Measurements from ENCODE around the gene IGF1.

Gene IGF1

DNA sequence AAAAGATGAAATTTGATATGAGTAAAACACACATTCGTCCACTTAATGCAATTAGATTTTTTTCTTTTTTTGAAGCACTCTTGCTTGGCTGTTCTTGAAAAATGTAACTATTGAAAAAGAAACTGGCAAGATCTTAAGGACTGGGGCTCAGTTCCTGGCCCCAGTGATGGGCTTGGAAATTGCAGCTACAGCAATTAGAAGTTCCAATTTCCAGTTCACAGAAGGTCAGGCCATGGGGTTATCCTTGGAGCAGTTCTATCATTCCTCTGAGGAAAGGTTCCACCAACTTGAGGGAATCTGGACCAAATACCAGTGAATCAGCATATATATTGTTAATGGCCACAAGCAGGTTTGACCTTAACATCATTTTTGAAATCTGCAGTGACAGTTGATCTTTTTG, 18.9 kb downstream of the IGF1 start:
- no peaks in the 10 kb centered on the region for H3K4me1 ChIP-seq (ENCODE audit: low read length)
- no peak overlapping the region for H3K4me2 ChIP-seq (ENCODE audit: low read length)
- no peak overlapping the region for H3K9ac ChIP-seq (ENCODE audit: low read length)
- H2AFZ ChIP-seq (ENCODE audit: low read depth, low read length) = no peak overlapping the region
- no peaks in the 10 kb centered on the region for H4K20me1 ChIP-seq (ENCODE audit: insufficient read depth, low read length)
- H3K36me3 ChIP-seq (replicated peaks; ENCODE audit: low read depth, low read length) = no peaks in the 10 kb centered on the region
- H3K79me2 ChIP-seq (ENCODE audit: low read length) = no peaks in the 10 kb centered on the region
- H3K27ac ChIP-seq (ENCODE audit: low read length) = no peak overlapping the region
- no peaks in the 10 kb centered on the region for H3K27me3 ChIP-seq (ENCODE audit: low read depth, low read length)
- no peak overlapping the region for H3K4me3 ChIP-seq (ENCODE audit: low read length)
- no peaks in the 10 kb centered on the region for H3K9me3 ChIP-seq (ENCODE audit: insufficient read depth, low read length)
- no peak for TF ChIP-seq EZH2phosphoT487 (IDR thresholded peaks at IDR 0.05; ENCODE audit: low read depth)
- TF ChIP-seq, protein P1, sequence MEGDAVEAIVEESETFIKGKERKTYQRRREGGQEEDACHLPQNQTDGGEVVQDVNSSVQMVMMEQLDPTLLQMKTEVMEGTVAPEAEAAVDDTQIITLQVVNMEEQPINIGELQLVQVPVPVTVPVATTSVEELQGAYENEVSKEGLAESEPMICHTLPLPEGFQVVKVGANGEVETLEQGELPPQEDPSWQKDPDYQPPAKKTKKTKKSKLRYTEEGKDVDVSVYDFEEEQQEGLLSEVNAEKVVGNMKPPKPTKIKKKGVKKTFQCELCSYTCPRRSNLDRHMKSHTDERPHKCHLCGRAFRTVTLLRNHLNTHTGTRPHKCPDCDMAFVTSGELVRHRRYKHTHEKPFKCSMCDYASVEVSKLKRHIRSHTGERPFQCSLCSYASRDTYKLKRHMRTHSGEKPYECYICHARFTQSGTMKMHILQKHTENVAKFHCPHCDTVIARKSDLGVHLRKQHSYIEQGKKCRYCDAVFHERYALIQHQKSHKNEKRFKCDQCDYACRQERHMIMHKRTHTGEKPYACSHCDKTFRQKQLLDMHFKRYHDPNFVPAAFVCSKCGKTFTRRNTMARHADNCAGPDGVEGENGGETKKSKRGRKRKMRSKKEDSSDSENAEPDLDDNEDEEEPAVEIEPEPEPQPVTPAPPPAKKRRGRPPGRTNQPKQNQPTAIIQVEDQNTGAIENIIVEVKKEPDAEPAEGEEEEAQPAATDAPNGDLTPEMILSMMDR (IDR thresholded peaks at IDR 0.05; ENCODE audit: low read depth, low read length) = no peak

DNA sequence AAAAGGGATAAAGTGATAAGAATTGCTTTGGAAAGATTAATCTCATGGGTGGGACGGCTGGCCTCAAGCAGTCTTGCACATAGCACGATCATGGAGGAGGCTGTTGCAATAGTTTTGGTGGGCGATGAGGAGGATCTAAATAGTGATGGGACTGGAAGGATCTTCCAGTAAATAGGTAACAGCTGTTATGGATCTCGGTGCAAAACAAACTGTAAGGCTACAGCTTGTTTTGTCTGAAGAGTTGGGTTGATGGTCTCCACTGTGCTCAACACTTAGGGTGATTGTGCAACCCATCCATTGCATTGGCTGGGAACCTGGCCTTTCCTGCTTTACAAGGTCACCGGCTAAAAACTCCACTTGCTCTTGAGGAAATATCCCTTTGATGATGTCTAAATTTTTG, 21.0 kb downstream of the IGF1 start:
- Histone ChIP-seq H3K27ac (ENCODE audit: low read length) (no peak overlapping the region), H2AFZ (ENCODE audit: low read depth, low read length) (no peak overlapping the region), H3K4me1 (ENCODE audit: low read length) (no peaks in the 10 kb centered on the region), H3K79me2 (ENCODE audit: low read length) (no peaks in the 10 kb centered on the region), H3K27me3 (ENCODE audit: low read depth, low read length) (no peaks in the 10 kb centered on the region), H3K4me2 (ENCODE audit: low read length) (no peak overlapping the region), H3K4me3 (ENCODE audit: low read length) (no peak overlapping the region), H4K20me1 (ENCODE audit: insufficient read depth, low read length) (no peaks in the 10 kb centered on the region), H3K9me3 (ENCODE audit: insufficient read depth, low read length) (no peaks in the 10 kb centered on the region), H3K36me3 (replicated peaks; ENCODE audit: low read depth, low read length) (no peaks in the 10 kb centered on the region), H3K9ac (ENCODE audit: low read length) (no peak overlapping the region)
- no peak for TF ChIP-seq EZH2phosphoT487 (IDR thresholded peaks at IDR 0.05; ENCODE audit: low read depth)
- TF ChIP-seq, protein P1 (IDR thresholded peaks at IDR 0.05; ENCODE audit: low read depth, low read length) = no peak

DNA sequence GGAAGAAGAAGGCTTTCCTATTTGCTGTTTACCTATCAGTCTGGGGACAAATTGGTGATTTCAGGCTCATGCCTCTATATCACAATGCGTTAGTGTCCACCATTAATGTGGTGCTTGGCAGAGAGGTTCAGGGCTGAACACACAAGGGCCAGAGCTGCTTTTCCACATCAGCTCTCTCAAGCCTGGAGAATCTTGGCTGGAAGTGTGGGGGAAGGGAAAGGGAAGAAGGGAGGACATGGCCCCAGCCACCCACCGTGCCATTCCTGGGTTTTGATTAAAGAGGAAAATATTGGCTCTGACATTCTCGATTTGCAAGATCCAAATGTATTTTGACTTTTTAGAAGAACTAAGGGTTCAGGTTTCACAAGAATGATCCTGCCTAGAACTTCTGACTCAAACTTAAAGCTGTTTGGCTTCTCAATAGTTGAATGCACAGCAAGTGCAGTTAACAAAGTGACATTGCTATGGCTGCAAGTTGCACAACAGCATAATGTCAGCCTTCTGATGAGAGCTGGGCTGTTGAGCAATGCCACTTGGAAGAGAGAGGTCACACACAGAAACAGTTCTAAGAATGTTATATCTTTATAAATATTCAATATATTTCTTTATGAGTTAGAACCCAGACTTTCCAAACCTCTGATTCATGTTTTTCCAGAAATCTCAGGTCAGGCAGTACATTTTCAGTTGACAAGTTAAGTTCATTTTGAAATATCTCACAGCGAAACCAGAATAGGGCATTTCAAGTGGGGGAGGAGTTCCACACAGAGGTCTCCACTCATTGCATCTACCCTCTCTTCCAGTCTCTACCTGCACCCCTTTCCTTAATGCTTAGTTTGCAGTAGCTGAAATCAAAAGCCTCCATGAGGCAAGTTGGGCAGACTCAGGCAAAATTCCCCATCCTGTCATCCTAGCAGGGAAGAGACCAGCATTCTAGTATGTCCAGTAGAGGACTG, 25.3 kb downstream of the IGF1 start:
- no peaks in the 10 kb centered on the region for H4K20me1 ChIP-seq (ENCODE audit: insufficient read depth, low read length)
- H3K27me3 ChIP-seq (ENCODE audit: low read depth, low read length) = no peaks in the 10 kb centered on the region
- no peak for TF ChIP-seq EZH2phosphoT487 (IDR thresholded peaks at IDR 0.05; ENCODE audit: low read depth)
- no peak overlapping the region for H3K4me3 ChIP-seq (ENCODE audit: low read length)
- H3K27ac ChIP-seq (ENCODE audit: low read length) = no peak overlapping the region
- no peaks in the 10 kb centered on the region for H3K4me1 ChIP-seq (ENCODE audit: low read length)
- no peak overlapping the region for H3K4me2 ChIP-seq (ENCODE audit: low read length)
- no peak overlapping the region for H3K9ac ChIP-seq (ENCODE audit: low read length)
- no peaks in the 10 kb centered on the region for H3K9me3 ChIP-seq (ENCODE audit: insufficient read depth, low read length)
- H3K36me3 ChIP-seq (replicated peaks; ENCODE audit: low read depth, low read length) = no peaks in the 10 kb centered on the region
- H3K79me2 ChIP-seq (ENCODE audit: low read length) = no peaks in the 10 kb centered on the region
- no peak overlapping the region for H2AFZ ChIP-seq (ENCODE audit: low read depth, low read length)

DNA sequence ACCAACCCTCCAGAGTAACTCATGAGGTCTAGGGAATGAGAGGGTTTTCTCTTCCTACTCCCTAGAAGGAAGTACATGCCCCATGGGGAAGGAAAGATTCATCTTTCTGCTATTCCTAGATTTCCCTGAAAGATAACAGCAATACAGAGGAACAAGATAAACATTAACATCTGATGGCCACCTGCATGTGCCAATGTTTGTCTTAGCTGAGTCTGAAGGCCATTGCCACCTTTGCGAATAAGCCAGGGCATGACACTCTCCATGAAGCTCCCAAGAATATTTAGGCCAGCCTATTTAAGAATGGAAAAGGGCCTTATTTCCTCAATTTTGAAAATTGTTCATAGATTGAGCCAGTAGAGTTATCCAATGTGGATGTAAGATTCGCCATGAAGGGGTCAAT, 26.0 kb downstream of the IGF1 start:
- no peak overlapping the region for H3K9ac ChIP-seq (ENCODE audit: low read length)
- H3K9me3 ChIP-seq (ENCODE audit: insufficient read depth, low read length) = no peaks in the 10 kb centered on the region
- H3K27me3 ChIP-seq (ENCODE audit: low read depth, low read length) = no peaks in the 10 kb centered on the region
- no peak overlapping the region for H3K27ac ChIP-seq (ENCODE audit: low read length)
- no peaks in the 10 kb centered on the region for H3K36me3 ChIP-seq (replicated peaks; ENCODE audit: low read depth, low read length)
- TF ChIP-seq, protein P1 (IDR thresholded peaks at IDR 0.05; ENCODE audit: low read depth, low read length) = no peak
- no peak for TF ChIP-seq EZH2phosphoT487 (IDR thresholded peaks at IDR 0.05; ENCODE audit: low read depth)
- H4K20me1 ChIP-seq (ENCODE audit: insufficient read depth, low read length) = no peaks in the 10 kb centered on the region
- H2AFZ ChIP-seq (ENCODE audit: low read depth, low read length) = no peak overlapping the region
- no peaks in the 10 kb centered on the region for H3K4me1 ChIP-seq (ENCODE audit: low read length)
- H3K4me2 ChIP-seq (ENCODE audit: low read length) = no peak overlapping the region
- H3K4me3 ChIP-seq (ENCODE audit: low read length) = no peak overlapping the region
- H3K79me2 ChIP-seq (ENCODE audit: low read length) = no peaks in the 10 kb centered on the region

Data from OCI-LY3 (cell line).